Fibroblast of lung (primary cell): ENCODE results near the gene ADD2.
"Not testable (repeated sequence)": the region's sequence is repeated elsewhere in the genome, so short reads cannot be mapped to it uniquely, and the experiment has no call there.

ENCODE experiments used
- CTCF ChIP-seq, 2 donors: IDR thresholded peaks in 1 of 2; conservative IDR thresholded peaks in 1 of 2; 1 replicate in 1 of 2; 2 replicates in 1 of 2; pipeline ENCODE4 v1.5.1; 2011 to 2012; ENCODE audit warnings: low read length in 2 of 2, control low read depth in 1 of 2, inconsistent platforms in 1 of 2, low read depth in 1 of 2, mild to moderate bottlenecking in 1 of 2
- EZH2 ChIP-seq: IDR thresholded peaks from 2 replicates; pipeline ENCODE4 v1.5.1; 2012; ENCODE audit warnings: low read length, control low read depth, mild to moderate bottlenecking; ENCODE audit errors: missing control alignments

GRCh38 chr2:70797996-70798395 lies 30.0 kb upstream of the ADD2 start:
- TF ChIP-seq CTCF (conservative IDR thresholded peaks at IDR 0.05 in 1 of 2, IDR thresholded peaks at IDR 0.05 in 1 of 2; ENCODE audit: low read depth in 1 of 2, low read length in 2 of 2); EZH2: not testable (repeated sequence)
